Tibial artery (tissue), 4 donors: ENCODE data around the gene GPC6.
A peak's percentile ranks its signal among the peaks of the same experiment; 100 is the strongest.

ENCODE experiments used
- DNase-seq, 2 donors: peaks; one replicate each; pipeline ENCODE4 v3.0.0-alpha.2; 2019
- H3K27ac ChIP-seq, 2 donors: fragments of 200-600 bp; sonication (generic) in 1 of 2; 1 replicate in 1 of 2; 2 replicates in 1 of 2; pipeline ENCODE4 v1.5.1; 2018 to 2019; ENCODE audit warnings: mild to moderate bottlenecking in 1 of 2
- H3K27me3 ChIP-seq, 2 donors: fragments of 200-600 bp; sonication (generic) in 1 of 2; one replicate each; pipeline versions ENCODE4 v1.5.1 to v1.6.0; 2016 to 2019
- H3K36me3 ChIP-seq, 3 donors: fragments of 200-600 bp; sonication (generic) in 2 of 3; one replicate each; pipeline ENCODE4 v1.5.1; 2016 to 2019; ENCODE audit warnings: mild to moderate bottlenecking in 2 of 3
- H3K4me1 ChIP-seq, 4 donors: fragments of 200-600 bp; sonication (generic) in 2 of 4; 1 replicate in 3 of 4; 2 replicates in 1 of 4; pipeline ENCODE4 v1.5.1; 2016 to 2019
- H3K4me3 ChIP-seq, 2 donors: fragments of 200-600 bp; sonication (generic) in 1 of 2; 1 replicate in 1 of 2; 2 replicates in 1 of 2; pipeline ENCODE4 v1.5.1; 2018 to 2019; ENCODE audit warnings: mild to moderate bottlenecking in 2 of 2
- H3K9me3 ChIP-seq, 3 donors: fragments of 200-600 bp; sonication (generic) in 1 of 3; one replicate each; pipeline ENCODE4 v1.5.1; 2016 to 2019
- CTCF ChIP-seq, 2 experiments: fragments of 200-600 bp in 1 of 2; fragments of 450-650 bp in 1 of 2; IDR thresholded peaks; one replicate each; pipeline ENCODE4 v1.5.1; 2017 to 2019; ENCODE audit warnings: antibody characterized with exemption in 2 of 2, mild to moderate bottlenecking in 1 of 2, moderate library complexity in 1 of 2
- intact Hi-C: fragments of 100-400 bp; cut with DNase I; formaldehyde crosslinking; loops from one replicate; pipeline ENCODE4 v1.15.0; 2023; ENCODE audit warnings: low total_unique reads

GPC6 gene

GRCh38 chr13:93635616-93636032 lies 409.0 kb downstream of the GPC6 start:
- Histone ChIP-seq H3K27me3 (no peaks in the 10 kb centered on the region), H3K36me3 (no peaks in the 10 kb centered on the region), H3K4me1 (peaks cover 0 to 14% (median 0%) of the 10 kb centered on the region in 4 donors), H3K9me3 (no peaks in the 10 kb centered on the region), H3K4me3 (no peak overlapping the region), H3K27ac (no peak overlapping the region)
- DNase-seq: peak in 1 of 2 donors; percentile 23
- intact Hi-C loops: no loop called here
- no peak for TF ChIP-seq CTCF (IDR thresholded peaks at IDR 0.05)

- no peak for DNase-seq
Measured at GRCh38 chr13:93637852-93638251, 411.2 kb downstream of the GPC6 start.

GRCh38 chr13:93640452-93640851 lies 413.8 kb downstream of the GPC6 start:
- Histone ChIP-seq H3K9me3 (no peaks in the 10 kb centered on the region), H3K36me3 (no peaks in the 10 kb centered on the region), H3K27me3 (no peaks in the 10 kb centered on the region), H3K27ac (no peak overlapping the region), H3K4me3 (no peak overlapping the region), H3K4me1 (peaks cover 0 to 30% (median 0%) of the 10 kb centered on the region in 4 donors)
- intact Hi-C loops: no loop called here
- no peak for TF ChIP-seq CTCF (IDR thresholded peaks at IDR 0.05)
- DNase-seq: no peak

More at GRCh38 chr13:93637852-93638251, 411.2 kb downstream of the GPC6 start:
- no peaks in the 10 kb centered on the region for H3K9me3 ChIP-seq
- no peaks in the 10 kb centered on the region for H3K27me3 ChIP-seq
- TF ChIP-seq CTCF (IDR thresholded peaks at IDR 0.05): no peak
- H3K4me3 ChIP-seq: no peak overlapping the region
- H3K4me1 ChIP-seq: peaks cover 0 to 12% (median 0%) of the 10 kb centered on the region in 4 donors
- intact Hi-C loops: no loop called here
- no peaks in the 10 kb centered on the region for H3K36me3 ChIP-seq
- no peak overlapping the region for H3K27ac ChIP-seq

- Histone ChIP-seq H3K27ac (peak overlapping the region; percentile 15 to 58), H3K36me3 (no peaks in the 10 kb centered on the region), H3K4me1 (peaks cover 0 to 38% (median 0%) of the 10 kb centered on the region in 4 donors), H3K9me3 (no peaks in the 10 kb centered on the region), H3K4me3 (peak overlapping the region in 1 of 2 donors; percentile 0), H3K27me3 (no peaks in the 10 kb centered on the region)
- no peak for TF ChIP-seq CTCF (IDR thresholded peaks at IDR 0.05)
- intact Hi-C loops: no loop called here
- DNase-seq: no peak
Measured at GRCh38 chr13:93646245-93646644, 419.6 kb downstream of the GPC6 start.

GRCh38 chr13:93649496-93649895 lies 422.9 kb downstream of the GPC6 start:
- no peak for TF ChIP-seq CTCF (IDR thresholded peaks at IDR 0.05)
- Histone ChIP-seq H3K4me3 (no peak overlapping the region), H3K36me3 (no peaks in the 10 kb centered on the region), H3K27me3 (no peaks in the 10 kb centered on the region), H3K9me3 (no peaks in the 10 kb centered on the region), H3K27ac (no peak overlapping the region), H3K4me1 (peaks cover 0 to 25% (median 0%) of the 10 kb centered on the region in 4 donors)
- DNase-seq: no peak
- intact Hi-C loops: no loop called here

GRCh38 chr13:93653776-93654175 lies 427.2 kb downstream of the GPC6 start:
- intact Hi-C loops: no loop called here
- H3K4me3 ChIP-seq: no peak overlapping the region

More at GRCh38 chr13:93653776-93654175, 427.2 kb downstream of the GPC6 start:
- H3K27ac ChIP-seq: no peak overlapping the region
- no peaks in the 10 kb centered on the region for H3K27me3 ChIP-seq
- TF ChIP-seq CTCF (IDR thresholded peaks at IDR 0.05): no peak
- no peaks in the 10 kb centered on the region for H3K4me1 ChIP-seq
- no peaks in the 10 kb centered on the region for H3K36me3 ChIP-seq
- no peaks in the 10 kb centered on the region for H3K9me3 ChIP-seq
- no peak for DNase-seq
